Pulmonary artery endothelial cell (primary cell): Measurements from ENCODE around the gene FRMD6. TPM values are rescaled to one million over a fixed set of nuclear protein-coding genes. Genes with fewer than 3 reads are reported as not detected.

Source experiments
- DNase-seq: peaks from one replicate; pipeline ENCODE4 v3.0.0-alpha.2; 2011; ENCODE audit warnings: low read depth, low spot score
- total RNA-seq: library from RNA; depleted of rRNA; stranded (reverse); fragments of >200 nt; gene quantifications from 2 replicates; pipeline ENCODE4 v1.2.3, GENCODE V29; 2014

The FRMD6 gene
- total RNA-seq, 1 donor from 2014 or later: 192 TPM

DNA sequence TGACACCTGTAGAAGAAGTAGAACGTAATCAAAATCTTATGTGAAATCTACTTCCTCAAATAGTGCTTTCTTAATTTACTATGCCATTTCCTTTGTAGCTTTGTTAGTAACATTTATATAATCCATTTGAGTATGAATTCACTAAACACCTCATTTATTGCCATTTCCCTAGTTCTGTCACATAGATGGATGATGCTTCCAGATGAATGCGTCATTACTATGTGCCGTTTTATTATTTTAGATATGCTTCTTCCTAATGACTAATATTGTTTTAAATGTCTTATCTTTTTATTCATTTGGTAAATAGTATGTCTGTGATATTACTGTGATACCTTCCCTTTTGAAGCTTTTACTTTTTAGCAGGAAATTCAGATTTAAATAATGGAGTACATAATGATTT lies 14.4 kb downstream of the FRMD6 start:
- DNase-seq: no peak

DNA sequence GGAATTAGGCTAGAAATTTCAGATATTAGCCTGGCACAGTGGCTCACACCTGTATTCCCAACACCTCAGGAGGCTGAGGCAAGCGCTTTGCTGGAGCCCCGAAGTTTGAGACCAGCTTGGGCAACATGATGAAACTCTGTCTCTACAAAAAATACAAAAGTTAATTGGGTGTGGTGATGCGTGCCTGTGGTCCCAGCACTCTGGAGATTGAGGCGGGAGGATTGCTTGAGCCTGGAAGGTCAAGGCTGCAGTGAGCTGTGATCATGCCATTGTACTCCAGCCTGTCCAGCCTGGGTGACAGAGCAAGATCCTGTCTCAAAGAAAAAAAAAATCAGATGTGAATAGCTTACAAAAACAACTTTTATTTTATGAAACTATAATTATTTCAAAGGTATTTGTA lies 15.1 kb downstream of the FRMD6 start:
- no peak for DNase-seq

DNA sequence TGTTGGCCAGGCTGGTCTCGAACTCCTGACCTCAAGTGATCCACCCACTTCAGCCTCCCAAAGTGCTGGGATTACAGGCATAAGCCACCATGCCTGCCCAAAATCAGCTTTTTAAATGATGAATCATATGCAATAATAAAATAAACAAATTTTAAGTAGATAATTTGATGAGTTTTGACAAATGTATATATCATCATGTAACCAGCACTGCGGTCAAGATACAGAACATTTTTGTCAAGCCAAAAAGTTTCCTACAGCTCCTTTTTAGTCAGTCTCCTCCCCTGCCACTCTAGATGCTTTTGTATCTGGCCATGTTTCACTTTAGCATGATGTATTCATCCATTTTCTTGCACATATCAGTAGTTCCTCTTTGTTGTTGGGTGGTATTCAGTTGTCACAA lies 17.2 kb downstream of the FRMD6 start:
- no peak for DNase-seq

DNA sequence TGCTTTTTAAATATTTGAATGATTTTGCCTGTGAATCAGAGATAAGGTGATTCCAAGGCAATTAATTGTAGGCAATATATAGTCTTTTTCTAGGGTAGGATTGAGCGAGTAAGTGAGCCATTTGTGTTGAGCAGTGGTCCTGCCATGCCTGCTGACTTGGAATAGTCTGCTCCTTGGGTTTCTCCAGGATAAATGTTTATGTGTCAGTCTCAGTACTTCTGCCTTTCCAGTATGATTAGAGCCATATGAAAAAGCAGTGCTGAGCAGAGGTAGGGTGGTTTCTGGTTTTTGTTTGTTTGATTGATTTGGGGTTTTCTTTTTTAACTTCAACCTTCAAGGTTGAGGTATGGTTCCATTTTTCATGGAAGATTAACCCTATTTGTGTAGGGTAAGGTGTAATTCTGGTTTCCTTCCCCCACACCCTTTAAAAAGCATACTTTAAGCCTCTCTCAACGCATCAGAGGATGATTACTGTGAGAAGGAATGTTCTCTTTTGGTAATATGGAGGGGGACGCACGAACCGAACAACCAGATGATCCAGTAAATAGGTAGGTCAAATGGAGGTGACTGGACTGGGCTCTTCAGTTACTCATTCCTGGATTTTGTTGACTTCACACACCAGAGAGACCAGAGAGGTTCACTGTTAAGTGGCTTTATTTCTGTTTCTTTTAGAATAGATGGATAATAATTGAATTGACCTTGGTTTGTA lies 22.7 kb downstream of the FRMD6 start:
- DNase-seq: no peak

DNA sequence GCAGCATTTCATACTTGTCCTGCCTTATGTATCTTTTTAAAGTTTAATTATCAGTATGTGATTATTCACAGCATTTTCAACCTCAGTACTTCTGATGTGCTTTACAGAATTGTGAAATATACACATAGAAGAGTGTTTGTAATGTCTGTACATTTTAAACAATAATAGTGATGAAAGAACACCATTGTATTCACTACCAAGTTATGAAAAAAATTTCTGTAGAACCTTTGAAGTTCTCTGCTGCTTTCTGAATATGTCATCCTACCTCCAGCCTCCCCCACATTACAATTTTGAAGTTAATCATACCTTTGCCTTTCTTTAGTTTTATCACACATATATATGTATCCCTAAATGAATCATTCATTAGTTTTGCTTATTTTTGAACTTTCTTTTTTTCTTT lies 24.8 kb downstream of the FRMD6 start:
- no peak for DNase-seq

DNA sequence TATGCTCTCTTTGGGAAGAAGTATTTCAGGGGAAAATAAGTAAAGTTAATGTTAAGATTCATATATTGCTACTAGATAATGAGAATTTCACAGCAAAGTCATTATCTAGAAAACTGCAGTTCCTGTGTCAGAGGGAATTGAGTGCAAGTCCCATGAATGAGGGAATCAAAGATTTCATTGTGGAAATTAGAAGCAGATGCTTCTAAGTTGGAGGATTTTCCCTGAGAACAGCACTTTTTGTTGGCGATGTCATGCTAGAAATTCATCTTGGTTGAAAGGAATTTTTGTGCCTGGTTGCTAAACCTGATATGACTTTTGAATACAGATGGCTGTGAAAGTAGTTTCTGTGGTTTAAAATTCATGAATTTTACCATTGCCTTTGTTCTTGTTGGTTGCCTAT lies 25.6 kb downstream of the FRMD6 start:
- DNase-seq: no peak

DNA sequence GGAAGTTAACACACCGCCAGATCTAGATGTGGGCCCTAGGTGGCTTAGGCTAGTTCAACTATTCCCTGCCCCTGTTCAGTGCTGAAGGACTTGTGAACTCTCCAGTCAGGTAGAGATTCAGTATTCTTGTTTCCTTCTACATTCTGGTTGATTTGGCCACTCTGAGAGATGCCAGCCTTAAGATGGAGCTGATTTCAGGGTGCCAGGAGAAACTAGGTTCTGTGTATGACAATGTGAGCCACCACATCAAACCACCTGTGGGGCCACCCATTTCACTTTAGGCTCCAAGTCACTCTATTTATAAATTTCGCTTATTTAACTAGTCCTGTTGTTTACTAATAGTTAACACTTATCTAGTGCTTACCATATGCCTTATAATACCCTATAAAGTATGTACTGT lies 26.0 kb downstream of the FRMD6 start:
- DNase-seq: no peak

DNA sequence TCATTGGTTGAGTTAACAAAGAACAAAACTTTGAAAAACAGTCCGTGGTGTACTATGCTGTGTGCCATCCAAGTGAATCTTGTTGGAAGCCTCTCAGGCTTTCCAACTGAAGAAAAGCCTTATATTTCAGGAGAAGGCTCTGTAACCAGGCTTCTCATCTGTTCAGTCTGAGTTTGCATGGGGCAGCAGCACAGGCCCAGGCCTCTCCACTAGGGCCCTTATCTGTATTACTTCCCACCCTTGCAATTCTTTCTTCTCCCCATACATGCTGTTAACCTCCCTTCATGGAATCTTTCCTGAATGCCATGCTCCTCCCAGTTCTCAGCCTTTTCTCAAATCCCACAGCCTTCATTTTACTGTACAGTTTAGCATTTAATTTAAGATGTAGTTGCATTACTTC lies 28.3 kb downstream of the FRMD6 start:
- no peak for DNase-seq

DNA sequence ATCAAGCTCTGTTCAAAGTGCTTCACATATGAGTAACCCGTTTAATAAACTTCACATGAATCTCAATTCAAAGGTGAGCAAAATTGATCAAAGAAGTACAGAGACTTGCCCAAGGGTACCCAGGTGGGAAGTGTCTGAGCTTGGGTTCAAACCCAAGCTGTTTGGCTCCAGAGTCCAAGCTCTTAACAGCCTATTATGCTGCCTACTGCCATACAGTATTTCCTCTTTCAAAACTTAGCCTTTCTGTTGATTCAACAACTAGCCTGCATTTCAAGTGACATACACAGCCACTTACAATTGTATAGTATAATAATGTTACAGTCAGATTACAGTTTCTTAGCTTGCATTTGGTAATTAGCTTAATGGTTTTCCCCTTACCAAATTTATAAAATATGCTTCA lies 29.7 kb downstream of the FRMD6 start:
- no peak for DNase-seq

DNA sequence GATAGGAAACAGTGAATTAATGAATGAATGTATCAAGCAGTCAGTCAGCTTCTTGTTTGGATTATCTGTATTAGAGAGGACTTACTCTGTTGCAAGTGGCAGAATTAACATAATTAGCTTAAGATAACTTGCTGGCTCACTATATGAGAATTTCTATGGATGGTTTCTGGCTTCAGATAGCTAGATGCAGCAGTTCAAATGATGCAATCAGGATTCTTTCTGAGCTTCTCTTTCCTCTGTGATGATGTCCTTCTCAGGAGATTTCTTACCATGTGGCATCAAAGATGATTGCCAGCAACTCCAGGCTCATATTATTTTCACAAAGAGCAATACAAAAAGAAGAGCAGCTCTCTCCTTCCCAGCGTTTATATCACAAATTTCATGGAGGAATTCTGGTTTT lies 30.7 kb downstream of the FRMD6 start:
- no peak for DNase-seq

DNA sequence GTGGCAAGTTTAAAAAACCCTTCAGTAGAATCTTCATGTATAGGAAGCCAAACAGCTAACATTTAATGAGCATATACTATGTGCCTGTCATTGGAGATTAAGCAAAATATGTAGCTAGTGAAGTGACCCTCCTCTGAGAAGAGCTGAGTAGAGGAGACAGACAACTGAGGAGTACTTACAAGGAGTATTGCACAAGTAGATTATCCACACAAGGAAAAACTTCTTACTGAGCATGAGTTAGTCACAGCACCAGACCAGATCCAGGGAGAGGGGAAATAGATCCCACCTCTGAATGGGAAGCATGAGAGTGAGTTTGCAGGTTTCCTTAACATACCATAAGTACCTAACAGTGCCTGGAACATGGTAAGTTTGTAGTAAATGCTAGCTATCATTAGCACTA lies 33.0 kb downstream of the FRMD6 start:
- no peak for DNase-seq

DNA sequence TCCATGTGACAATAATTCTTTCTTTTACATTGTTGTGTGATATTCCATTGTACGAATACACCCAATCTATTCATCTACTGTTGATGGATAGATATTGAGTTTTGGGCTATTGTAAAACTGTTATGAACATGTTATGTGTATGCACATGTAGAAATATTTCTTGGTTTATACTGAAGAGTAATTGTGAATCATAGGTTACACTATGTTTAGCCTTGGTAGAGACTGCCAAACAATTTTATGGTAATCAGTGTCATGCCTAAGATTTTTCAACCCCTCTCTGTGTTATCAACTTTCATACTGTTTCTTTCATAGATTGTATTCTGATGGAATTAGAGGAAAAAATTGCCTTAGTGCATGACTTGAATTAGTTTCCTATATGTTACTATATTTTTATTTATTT lies 39.5 kb downstream of the FRMD6 start:
- no peak for DNase-seq

DNA sequence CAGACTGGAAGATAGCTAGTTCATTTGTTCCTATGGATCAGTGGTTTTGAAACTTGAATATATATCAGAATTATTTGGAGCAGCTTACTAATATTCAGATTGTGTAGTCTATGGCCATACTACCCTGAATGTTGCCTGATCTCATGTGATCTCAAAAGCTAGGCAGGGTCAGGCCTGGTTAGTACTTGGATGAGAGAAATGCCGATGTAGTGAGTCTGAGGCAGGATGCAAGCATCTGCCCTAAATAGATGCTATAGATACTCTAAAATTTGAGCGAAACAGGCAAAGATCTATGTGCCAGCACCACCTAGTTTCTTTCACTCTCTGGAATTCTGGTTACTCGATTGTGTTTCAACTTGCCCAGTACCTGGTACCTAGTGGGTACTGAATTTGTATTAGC lies 40.9 kb downstream of the FRMD6 start:
- no peak for DNase-seq

DNA sequence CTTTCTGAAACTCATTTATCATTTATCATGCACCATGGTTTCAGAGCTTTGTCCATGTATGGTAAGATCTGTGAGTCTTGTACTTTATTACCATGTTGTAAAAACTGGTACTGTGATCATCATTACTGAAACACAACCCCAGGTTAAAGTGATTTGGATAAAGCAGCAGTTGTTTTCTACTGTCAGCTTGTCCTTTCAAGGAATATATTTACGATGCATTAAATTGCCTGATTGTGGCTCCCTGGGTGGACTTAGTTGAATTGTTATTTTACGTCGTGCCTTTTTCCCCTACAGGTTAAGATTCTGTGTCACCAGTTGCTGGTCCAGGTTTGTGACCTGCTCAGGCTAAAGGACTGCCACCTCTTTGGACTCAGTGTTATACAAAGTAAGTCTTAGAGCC lies 46.1 kb downstream of the FRMD6 start:
- DNase-seq: no peak

DNA sequence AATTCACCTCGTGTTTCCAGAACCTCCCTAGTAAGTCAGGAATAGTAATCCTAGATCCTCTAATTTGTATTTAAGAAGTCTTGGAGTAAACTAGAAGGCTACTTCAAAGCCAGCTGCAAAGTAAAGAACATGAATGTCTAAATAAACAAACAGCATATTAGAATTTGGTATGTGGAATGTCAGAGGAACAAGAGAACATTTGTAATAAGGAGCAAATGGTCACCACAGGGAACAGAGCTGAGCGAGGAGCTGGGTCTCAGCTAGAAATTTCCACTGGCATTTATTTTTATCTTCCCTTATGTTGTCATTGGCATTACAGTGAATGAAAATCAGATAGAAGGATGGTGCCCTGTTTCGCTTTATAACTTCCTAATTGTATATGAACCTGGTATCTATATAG lies 50.2 kb downstream of the FRMD6 start:
- DNase-seq: no peak

DNA sequence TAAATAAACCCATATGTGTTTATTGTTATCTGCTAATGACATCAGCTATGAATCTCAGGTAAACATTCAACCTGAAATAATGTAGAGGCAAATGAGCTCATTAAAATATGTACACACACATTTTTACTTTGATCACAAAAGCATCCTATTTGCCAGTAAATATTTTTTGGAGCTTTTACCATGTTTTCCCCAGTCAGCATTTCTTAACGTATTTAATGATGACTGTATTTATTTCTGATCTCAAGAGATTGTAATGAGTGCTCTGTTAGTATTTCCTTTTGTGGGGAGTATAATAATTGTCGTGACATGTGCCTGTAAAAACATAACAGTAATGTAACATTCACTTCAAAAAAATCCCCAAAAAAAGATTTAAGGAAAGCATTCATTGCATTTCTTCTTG lies 52.1 kb downstream of the FRMD6 start:
- DNase-seq: no peak

DNA sequence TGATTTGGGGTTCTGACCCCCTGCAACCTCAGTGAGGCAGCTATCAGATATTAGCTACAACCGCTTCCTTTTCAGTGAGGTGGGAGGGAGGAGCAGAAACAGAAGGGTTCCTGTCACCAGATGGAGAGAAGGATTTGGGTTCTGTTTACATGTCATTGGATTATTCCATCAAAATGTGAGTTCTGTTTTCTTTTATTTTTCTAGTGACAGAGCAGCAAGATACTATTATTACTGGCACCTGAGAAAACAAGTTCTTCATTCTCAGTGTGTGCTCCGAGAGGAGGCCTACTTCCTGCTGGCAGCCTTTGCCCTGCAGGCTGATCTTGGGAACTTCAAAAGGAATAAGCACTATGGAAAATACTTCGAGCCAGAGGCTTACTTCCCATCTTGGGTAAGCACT lies 52.8 kb downstream of the FRMD6 start:
- peak; percentile 4 for DNase-seq

DNA sequence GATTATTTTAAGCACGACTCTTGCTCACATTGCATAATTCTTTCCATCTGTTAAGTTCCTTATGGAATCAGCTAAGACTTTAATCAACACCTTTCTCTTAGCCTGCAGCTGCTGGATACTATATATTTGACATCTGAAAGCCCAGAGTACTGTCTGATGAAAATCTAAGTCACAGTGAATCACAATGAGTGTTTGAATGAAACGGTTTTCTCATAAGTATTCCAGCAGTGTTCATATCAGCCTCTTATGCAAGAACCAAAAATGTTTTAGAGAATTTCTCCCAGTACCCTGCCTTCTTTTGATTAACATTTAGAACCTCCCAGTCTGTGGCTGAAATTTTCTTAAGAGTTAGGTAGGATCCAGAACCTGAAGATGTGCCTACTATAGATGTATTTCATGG lies 55.6 kb downstream of the FRMD6 start:
- no peak for DNase-seq

DNA sequence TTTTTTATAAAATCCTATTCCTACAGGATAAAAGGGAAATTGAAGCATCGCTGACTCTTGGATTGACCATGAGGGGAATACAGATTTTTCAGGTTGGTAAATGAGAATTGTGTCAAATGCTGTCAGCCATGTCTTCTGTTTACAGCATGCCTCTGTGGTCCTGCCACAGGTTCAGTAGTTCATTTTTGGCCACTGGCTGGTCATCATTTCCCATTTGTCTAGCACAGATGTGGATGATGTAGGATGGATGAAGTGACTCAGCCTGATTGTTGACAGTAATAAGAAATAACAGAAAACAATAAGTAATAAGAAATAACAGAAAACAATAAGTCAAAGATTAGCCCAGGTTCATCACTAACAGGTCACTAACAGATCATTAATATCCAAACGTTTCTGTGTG lies 59.8 kb downstream of the FRMD6 start:
- no peak for DNase-seq

DNA sequence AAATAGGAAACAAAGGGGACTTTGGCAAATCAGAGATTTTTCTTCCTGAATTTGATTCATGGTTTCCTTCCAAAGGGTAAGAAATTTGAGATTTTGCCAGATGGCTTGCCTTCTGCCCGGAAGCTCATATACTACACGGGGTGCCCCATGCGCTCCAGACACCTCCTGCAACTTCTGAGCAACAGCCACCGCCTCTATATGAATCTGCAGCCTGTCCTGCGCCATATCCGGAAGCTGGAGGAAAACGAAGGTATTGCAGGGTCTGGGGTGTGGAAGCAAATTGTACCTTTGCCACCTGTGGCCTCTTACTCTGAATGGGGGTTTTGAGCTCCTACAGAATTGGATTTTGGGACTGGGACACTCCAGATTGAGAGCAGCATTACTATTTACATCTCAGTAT lies 63.5 kb downstream of the FRMD6 start:
- no peak for DNase-seq

DNA sequence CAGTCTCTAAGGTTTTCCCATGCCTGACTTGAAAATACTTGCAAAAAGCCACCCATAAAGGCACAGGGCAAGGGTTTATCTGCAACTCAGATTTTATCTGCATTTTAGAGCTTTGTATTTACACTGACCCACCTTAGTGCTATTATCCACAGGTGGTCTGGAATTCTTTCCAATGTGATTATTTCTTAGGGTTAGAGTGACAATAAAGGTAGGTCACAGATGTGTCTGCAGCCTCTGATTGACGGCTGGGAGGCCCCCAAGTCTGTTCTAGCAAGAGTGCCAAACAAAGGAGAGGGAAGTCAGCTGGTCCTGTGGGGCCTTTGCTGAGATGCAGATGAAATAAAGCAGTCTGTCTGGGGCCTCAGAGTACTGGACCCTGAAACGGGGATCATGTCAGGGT lies 64.0 kb downstream of the FRMD6 start:
- DNase-seq: no peak

DNA sequence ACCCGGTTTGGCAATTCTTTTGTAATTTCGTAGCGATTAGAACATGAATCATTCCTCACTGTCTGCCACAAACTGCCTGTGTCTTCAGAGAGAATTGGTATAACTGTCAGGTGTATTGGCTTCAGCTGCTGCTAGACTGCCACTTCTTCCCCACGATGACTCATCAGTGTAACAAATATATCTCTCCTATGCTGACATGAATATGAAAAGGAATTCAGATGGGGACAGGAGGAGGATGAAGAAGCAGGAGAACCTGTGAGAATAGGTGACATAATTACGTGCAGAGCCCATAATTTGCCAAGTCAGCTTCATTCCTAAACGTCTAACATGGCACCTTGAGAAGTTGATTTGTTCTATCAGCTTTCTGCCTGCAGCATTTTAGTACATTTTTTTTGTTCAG lies 64.9 kb downstream of the FRMD6 start:
- no peak for DNase-seq

DNA sequence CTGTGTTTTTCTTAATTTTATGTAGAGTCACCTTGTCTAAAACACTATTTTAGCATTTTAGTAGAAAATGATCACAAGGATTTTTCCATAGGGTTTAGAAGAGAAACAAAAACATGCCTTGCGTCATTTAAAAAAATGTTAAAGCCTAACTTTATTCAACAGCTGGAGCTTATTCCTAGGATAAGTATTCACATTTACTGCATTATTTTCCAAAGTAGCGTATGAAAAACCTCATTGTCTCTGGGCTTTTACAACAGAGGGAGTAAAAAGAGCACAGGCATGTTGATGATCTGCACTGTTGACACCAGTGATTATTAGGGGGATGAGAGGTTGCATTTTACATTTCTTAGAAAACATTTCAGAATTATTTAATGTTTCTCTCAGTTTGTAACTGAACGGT lies 66.1 kb downstream of the FRMD6 start:
- no peak for DNase-seq

DNA sequence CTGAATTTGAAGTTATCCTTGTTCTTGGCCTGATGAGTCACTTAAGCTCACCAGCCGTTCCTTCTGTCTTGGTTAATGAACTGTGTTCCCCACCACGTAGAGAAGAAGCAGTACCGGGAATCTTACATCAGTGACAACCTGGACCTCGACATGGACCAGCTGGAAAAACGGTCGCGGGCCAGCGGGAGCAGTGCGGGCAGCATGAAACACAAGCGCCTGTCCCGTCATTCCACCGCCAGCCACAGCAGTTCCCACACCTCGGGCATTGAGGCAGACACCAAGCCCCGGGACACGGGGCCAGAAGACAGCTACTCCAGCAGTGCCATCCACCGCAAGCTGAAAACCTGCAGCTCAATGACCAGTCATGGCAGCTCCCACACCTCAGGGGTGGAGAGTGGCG lies 68.2 kb downstream of the FRMD6 start:
- no peak for DNase-seq
